ENCODE measurements around the gene MYLK.

Gene MYLK

DNA sequence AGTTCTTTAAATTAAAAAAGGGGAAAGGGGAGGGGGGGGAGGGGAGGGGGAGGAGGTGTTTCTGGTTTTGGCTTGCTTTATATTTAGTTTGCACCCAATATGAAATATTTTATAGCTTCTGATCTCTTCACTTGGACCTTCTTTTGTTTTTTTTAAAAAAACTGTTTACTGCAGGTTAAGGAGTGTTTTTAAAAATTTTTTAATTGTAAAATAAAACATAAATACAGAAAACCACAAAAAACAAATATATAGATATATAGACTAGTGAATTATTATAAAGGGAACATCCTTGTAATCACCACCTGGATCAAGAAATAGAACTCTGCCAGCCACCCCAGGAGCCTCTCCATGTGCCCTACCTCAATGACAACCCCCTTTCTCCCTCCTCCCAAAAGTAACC, 861 bp upstream of the MYLK start:
- TF ChIP-seq, protein P1, sequence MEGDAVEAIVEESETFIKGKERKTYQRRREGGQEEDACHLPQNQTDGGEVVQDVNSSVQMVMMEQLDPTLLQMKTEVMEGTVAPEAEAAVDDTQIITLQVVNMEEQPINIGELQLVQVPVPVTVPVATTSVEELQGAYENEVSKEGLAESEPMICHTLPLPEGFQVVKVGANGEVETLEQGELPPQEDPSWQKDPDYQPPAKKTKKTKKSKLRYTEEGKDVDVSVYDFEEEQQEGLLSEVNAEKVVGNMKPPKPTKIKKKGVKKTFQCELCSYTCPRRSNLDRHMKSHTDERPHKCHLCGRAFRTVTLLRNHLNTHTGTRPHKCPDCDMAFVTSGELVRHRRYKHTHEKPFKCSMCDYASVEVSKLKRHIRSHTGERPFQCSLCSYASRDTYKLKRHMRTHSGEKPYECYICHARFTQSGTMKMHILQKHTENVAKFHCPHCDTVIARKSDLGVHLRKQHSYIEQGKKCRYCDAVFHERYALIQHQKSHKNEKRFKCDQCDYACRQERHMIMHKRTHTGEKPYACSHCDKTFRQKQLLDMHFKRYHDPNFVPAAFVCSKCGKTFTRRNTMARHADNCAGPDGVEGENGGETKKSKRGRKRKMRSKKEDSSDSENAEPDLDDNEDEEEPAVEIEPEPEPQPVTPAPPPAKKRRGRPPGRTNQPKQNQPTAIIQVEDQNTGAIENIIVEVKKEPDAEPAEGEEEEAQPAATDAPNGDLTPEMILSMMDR (IDR thresholded peaks at IDR 0.05; ENCODE audit: insufficient read depth, low read depth, low read length, missing control alignments) = no peak
- DNase-seq (ENCODE audit: low read depth) = no peak
- H3K4me3 ChIP-seq (ENCODE audit: low read depth, low read length) = no peak overlapping the region

DNA sequence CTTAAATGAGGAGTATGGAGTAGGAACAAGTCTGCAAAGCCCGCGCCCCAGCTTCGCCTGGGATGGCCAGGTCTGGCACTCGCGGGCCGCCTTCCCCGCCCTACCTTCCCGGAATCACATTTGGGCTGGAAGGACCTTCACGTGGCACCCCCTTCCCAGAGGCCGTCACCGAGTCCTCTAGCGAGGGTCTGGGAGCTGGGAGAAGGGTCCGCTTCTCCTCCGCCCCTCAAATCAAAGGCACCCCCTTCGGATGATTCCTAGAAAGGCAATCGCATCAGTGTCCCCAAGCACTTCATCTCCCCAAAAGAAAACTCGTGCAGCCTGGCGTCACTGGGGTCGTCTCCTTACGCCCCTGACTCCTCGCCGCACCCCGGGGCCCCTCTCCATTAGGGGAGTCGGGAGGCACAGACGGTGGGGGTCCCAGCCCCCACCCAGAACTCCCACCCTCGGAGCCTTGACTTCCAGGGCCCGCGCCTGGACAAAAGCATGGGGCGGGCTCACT, 380 bp downstream of the MYLK start:
- DNase-seq (ENCODE audit: low read depth) = no peak
- TF ChIP-seq, protein P1 (IDR thresholded peaks at IDR 0.05; ENCODE audit: insufficient read depth, low read depth, low read length, missing control alignments) = no peak
- H3K4me3 ChIP-seq (ENCODE audit: low read depth, low read length) = no peak overlapping the region

DNA sequence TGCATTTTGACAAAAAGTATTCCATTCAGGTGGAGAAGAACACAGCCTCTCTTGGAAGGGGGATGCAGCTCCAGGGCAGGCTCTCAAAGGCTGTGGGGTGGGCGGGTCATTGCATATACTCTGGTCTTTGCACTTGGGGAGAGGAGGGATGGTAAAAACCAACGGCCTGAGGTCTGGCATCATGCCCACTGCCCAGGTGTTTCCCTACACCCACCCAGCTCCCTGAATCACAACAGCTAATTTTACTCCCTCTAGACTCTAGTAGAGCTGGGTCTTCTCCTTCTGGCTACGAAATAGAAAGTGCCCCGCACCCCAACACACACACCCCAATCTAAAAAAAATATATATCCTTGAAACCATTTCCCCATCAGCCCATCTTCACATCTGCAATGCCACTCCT, 1.0 kb downstream of the MYLK start:
- no peak for DNase-seq (ENCODE audit: low read depth)
- TF ChIP-seq, protein P1 (IDR thresholded peaks at IDR 0.05; ENCODE audit: insufficient read depth, low read depth, low read length, missing control alignments) = no peak
- no peak overlapping the region for H3K4me3 ChIP-seq (ENCODE audit: low read depth, low read length)

DNA sequence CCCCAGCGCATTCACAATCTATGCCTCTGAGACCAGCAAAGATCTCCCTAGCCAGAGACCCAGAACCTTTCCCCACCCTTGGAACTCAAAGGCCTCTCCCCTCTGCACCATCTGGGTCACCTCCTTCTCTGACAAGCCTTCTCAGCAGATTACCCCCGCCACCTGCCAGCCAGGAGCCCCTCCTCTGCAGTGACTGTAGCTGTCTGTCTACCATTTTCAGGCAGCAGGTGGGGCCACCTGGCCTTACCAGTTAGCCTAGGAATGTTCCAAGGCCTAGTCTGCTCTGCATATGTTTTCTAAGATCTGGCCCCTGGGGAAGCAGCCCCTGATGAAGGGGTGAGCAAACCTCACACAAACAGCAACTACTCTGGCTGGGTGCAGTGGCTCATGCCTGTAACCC, 2.4 kb downstream of the MYLK start:
- DNase-seq (ENCODE audit: low read depth) = no peak
- H3K4me3 ChIP-seq (ENCODE audit: low read depth, low read length) = no peak overlapping the region
- TF ChIP-seq, protein P1 (IDR thresholded peaks at IDR 0.05; ENCODE audit: insufficient read depth, low read depth, low read length, missing control alignments) = no peak

DNA sequence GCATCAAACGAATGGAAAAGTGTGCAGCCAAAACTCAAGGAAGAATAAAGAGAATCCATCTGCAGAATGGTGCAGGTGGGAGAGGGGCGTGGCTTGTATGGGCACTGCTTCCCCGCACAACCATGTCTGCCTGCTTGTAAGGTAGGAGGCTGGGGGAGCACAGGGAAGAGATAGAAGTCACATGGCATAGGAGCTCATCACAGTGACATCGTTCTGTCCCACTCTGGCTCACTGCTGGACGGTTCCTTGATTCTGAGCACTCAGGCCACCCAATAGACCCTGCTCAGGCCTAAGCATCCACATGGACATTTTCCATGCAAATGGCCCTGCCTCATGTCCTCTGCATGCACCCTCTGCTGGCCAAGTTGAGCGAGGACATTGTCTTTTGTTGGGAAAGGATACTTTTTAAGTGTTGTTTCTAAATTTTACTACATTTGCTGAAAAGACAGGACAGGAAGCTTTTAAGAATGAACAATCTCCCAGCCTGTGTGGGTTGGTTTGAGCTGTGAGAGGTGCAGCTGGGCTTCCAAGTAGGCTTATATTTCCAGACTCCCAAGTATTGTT, 3.1 kb downstream of the MYLK start:
- DNase-seq (ENCODE audit: low read depth) = no peak
- TF ChIP-seq, protein P1 (IDR thresholded peaks at IDR 0.05; ENCODE audit: insufficient read depth, low read depth, low read length, missing control alignments) = peak; percentile 23
- no peak overlapping the region for H3K4me3 ChIP-seq (ENCODE audit: low read depth, low read length)

DNA sequence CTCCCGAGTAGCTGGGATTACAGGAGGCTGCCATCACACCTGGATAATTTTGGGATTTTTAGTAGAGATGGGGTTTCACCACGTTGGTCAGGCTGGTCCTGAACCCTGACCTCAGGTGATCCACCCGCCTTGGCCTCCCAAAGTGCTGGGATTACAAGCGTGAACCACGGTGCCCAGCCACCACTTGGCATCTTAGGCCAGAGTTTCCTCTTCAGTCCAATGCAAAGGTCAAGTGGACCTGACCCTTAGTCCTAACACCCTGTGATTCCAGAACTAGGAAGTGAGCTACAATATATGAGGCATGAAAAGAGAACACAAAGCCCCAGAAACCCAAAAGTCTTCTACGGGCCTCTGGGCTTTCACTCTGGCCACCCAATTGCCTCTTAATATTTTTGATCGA, 5.3 kb downstream of the MYLK start:
- H3K4me3 ChIP-seq (ENCODE audit: low read depth, low read length) = no peak overlapping the region
- TF ChIP-seq, protein P1 (IDR thresholded peaks at IDR 0.05; ENCODE audit: insufficient read depth, low read depth, low read length, missing control alignments) = no peak
- DNase-seq (ENCODE audit: low read depth) = no peak

DNA sequence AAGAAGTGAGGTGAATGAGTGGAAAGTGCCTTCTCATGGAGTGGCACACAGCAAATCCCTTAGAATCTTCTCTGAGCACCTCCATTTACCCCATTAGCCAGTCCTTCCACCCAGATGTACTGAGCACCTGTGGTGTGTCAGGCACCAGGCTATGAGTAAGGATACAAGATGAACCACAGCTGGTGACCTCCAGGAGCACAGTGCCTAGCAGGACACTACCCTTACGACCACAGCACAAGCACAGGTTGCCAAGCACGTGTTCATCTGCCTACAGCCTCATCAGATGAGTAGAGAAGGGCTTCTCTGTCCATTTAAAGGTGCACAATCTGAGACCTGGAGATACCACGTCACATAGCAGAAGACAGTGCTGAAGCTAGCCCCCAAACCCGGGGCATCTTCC, 6.2 kb downstream of the MYLK start:
- DNase-seq (ENCODE audit: low read depth) = no peak
- no peak overlapping the region for H3K4me3 ChIP-seq (ENCODE audit: low read depth, low read length)
- TF ChIP-seq, protein P1 (IDR thresholded peaks at IDR 0.05; ENCODE audit: insufficient read depth, low read depth, low read length, missing control alignments) = no peak

Data from GM12865 (cell line).